Measurements from ENCODE around the gene PSMG1. TPM values are rescaled to one million over a fixed set of nuclear protein-coding genes. Genes with fewer than 3 reads are reported as not detected.

Gene PSMG1
- total and polyA plus RNA-seq, 9 of the 15 experiments (the other 6 are each of a cell fraction or from before 2014, with no cell fraction given), result 54.5 to 427 (median 328) TPM

GRCh38 chr21:39209334-39209688, 26.1 kb upstream of the PSMG1 start (continued):
- TF ChIP-seq ZNF407 (IDR thresholded peaks at IDR 0.05; ENCODE audit: low read depth), result no peak
- no peak for TF ChIP-seq TFAM (CRISPR knock-in tag; conservative IDR thresholded peaks at IDR 0.05)
- TF ChIP-seq NKRF (IDR thresholded peaks at IDR 0.05; ENCODE audit: borderline replicate concordance), result peak; percentile 46; the same call in 1 of the 2 replicates
- TF ChIP-seq ZNF318 (IDR thresholded peaks at IDR 0.05; ENCODE audit: borderline replicate concordance in 1 of 2, low read depth in 1 of 2), result 0 out of 4 replicates have a peak, but pooled peaks of 1 of the 2 experiments have one; percentile 13
